Measurements from ENCODE around the gene DLK1.

DNA sequence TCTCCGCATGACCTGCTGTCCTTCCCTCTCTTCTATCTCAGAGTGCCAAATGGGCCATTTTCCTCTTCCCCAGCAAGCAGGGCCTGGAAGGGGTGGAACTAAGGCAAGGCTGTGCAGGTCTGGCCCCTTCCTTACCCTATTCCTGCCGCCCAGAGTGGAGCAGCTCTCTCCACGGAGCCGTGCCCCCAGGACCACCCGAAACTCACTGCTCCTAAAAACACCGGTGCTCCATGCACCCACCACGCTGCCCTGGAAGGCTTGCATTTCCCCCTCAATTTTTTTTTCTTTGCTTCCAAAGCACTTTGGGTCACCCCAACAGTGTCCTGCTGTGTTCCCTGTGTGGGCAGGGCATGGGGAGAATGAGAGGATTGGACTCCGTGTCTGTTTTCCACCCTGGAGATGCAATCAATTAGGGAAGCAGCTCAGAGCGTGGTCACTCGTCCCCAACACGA, 50.7 kb downstream of the DLK1 start:
- TF ChIP-seq EZH2 (IDR thresholded peaks at IDR 0.05) (no peak), POLR2AphosphoS5 (IDR thresholded peaks at IDR 0.05; ENCODE audit: borderline replicate concordance, low read depth, low read length) (no peak), FOXP2 (optimal IDR thresholded peaks at IDR 0.05; ENCODE audit: control extremely low read depth, extremely low read length, insufficient read depth) (no peak)

All from SK-N-MC (cell line).